ENCODE results near the gene ROBO1. TPM values are rescaled to one million over a fixed set of nuclear protein-coding genes. Genes with fewer than 3 reads are reported as not detected.
"Not testable (repeated sequence)": the region's sequence is repeated elsewhere in the genome, so short reads cannot be mapped to it uniquely, and the experiment has no call there.

Gene ROBO1
- total RNA-seq, 2 donors from 2014 or later = not detected

- Mint-ChIP-seq H3K4me3 (no peak overlapping the region), H3K36me3 (ENCODE audit: low read depth) (no peaks in the 10 kb centered on the region), H3K4me1 (no peaks in the 10 kb centered on the region), H3K27ac (no peak overlapping the region), H3K27me3 (no peaks in the 10 kb centered on the region)
- DNase-seq (no peak), ATAC-seq (no peak)
- no peaks in the 10 kb centered on the region for H3K9me3 ChIP-seq (ENCODE audit: control insufficient read depth, low read length, poor library complexity, severe bottlenecking)
Measured at GRCh38 chr3:79515072-79515471, 252.7 kb downstream of the ROBO1 start.

GRCh38 chr3:79514069-79514468 lies 253.7 kb downstream of the ROBO1 start:
- no peak overlapping the region for H3K4me3 Mint-ChIP-seq
- no peak for DNase-seq
- H3K27ac Mint-ChIP-seq = no peak overlapping the region
- no peaks in the 10 kb centered on the region for H3K36me3 Mint-ChIP-seq (ENCODE audit: low read depth)
- H3K4me1 Mint-ChIP-seq = no peaks in the 10 kb centered on the region
- H3K9me3 ChIP-seq (ENCODE audit: control insufficient read depth, low read length, poor library complexity, severe bottlenecking) = no peaks in the 10 kb centered on the region
- H3K27me3 Mint-ChIP-seq = no peaks in the 10 kb centered on the region
- no peak for ATAC-seq

GRCh38 chr3:79506751-79507150 lies 261.0 kb downstream of the ROBO1 start:
- no peaks in the 10 kb centered on the region for H3K9me3 ChIP-seq (ENCODE audit: control insufficient read depth, low read length, poor library complexity, severe bottlenecking)
- H3K36me3 Mint-ChIP-seq (ENCODE audit: low read depth) = no peaks in the 10 kb centered on the region
- no peaks in the 10 kb centered on the region for H3K27me3 Mint-ChIP-seq
- no peak overlapping the region for H3K4me3 Mint-ChIP-seq
- DNase-seq = no peak
- H3K27ac Mint-ChIP-seq = no peak overlapping the region
- ATAC-seq = no peak
- no peaks in the 10 kb centered on the region for H3K4me1 Mint-ChIP-seq

GRCh38 chr3:79502216-79502681 lies 265.5 kb downstream of the ROBO1 start:
- H3K27ac Mint-ChIP-seq; H3K9me3 ChIP-seq (ENCODE audit: control insufficient read depth, low read length, poor library complexity, severe bottlenecking); H3K27me3 Mint-ChIP-seq; H3K36me3 Mint-ChIP-seq (ENCODE audit: low read depth); ATAC-seq; H3K4me3 Mint-ChIP-seq; H3K4me1 Mint-ChIP-seq; DNase-seq: not testable (repeated sequence)

- no peaks in the 10 kb centered on the region for H3K27me3 Mint-ChIP-seq
- H3K36me3 Mint-ChIP-seq (ENCODE audit: low read depth) = no peaks in the 10 kb centered on the region
- DNase-seq (no peak), ATAC-seq (no peak)
- no peak overlapping the region for H3K4me3 Mint-ChIP-seq
- no peaks in the 10 kb centered on the region for H3K4me1 Mint-ChIP-seq
- no peak overlapping the region for H3K27ac Mint-ChIP-seq
- H3K9me3 ChIP-seq (ENCODE audit: control insufficient read depth, low read length, poor library complexity, severe bottlenecking) = no peaks in the 10 kb centered on the region
Measured at GRCh38 chr3:79497447-79498111, 270.2 kb downstream of the ROBO1 start.

GRCh38 chr3:79491029-79491641 lies 276.7 kb downstream of the ROBO1 start:
- no peaks in the 10 kb centered on the region for H3K27me3 Mint-ChIP-seq
- no peak overlapping the region for H3K27ac Mint-ChIP-seq
- no peak for DNase-seq
- H3K4me3 Mint-ChIP-seq = no peak overlapping the region
- no peaks in the 10 kb centered on the region for H3K4me1 Mint-ChIP-seq
- no peaks in the 10 kb centered on the region for H3K36me3 Mint-ChIP-seq (ENCODE audit: low read depth)
- no peaks in the 10 kb centered on the region for H3K9me3 ChIP-seq (ENCODE audit: control insufficient read depth, low read length, poor library complexity, severe bottlenecking)
- no peak for ATAC-seq

- no peak for ATAC-seq
- DNase-seq = no peak
- Mint-ChIP-seq H3K36me3 (ENCODE audit: low read depth) (no peaks in the 10 kb centered on the region), H3K27me3 (no peaks in the 10 kb centered on the region), H3K27ac (no peak overlapping the region), H3K4me3 (no peak overlapping the region), H3K4me1 (no peaks in the 10 kb centered on the region)
- no peaks in the 10 kb centered on the region for H3K9me3 ChIP-seq (ENCODE audit: control insufficient read depth, low read length, poor library complexity, severe bottlenecking)
Measured at GRCh38 chr3:79490165-79491028, 277.4 kb downstream of the ROBO1 start.

GRCh38 chr3:79488407-79488806 lies 279.4 kb downstream of the ROBO1 start:
- DNase-seq = no peak
- no peaks in the 10 kb centered on the region for H3K9me3 ChIP-seq (ENCODE audit: control insufficient read depth, low read length, poor library complexity, severe bottlenecking)
- Mint-ChIP-seq H3K4me1 (no peaks in the 10 kb centered on the region), H3K36me3 (ENCODE audit: low read depth) (no peaks in the 10 kb centered on the region), H3K27me3 (no peaks in the 10 kb centered on the region), H3K27ac (no peak overlapping the region), H3K4me3 (no peak overlapping the region)
- ATAC-seq = no peak

GRCh38 chr3:79480746-79481145 lies 287.1 kb downstream of the ROBO1 start:
- no peak for DNase-seq
- H3K27me3 Mint-ChIP-seq = no peaks in the 10 kb centered on the region
- H3K9me3 ChIP-seq (ENCODE audit: control insufficient read depth, low read length, poor library complexity, severe bottlenecking) = no peaks in the 10 kb centered on the region
- ATAC-seq = no peak
- no peak overlapping the region for H3K27ac Mint-ChIP-seq
- H3K4me3 Mint-ChIP-seq = no peak overlapping the region
- no peaks in the 10 kb centered on the region for H3K4me1 Mint-ChIP-seq
- no peaks in the 10 kb centered on the region for H3K36me3 Mint-ChIP-seq (ENCODE audit: low read depth)

- Mint-ChIP-seq H3K27me3 (no peaks in the 10 kb centered on the region), H3K4me3 (no peak overlapping the region), H3K36me3 (ENCODE audit: low read depth) (no peaks in the 10 kb centered on the region), H3K4me1 (no peaks in the 10 kb centered on the region), H3K27ac (no peak overlapping the region)
- no peaks in the 10 kb centered on the region for H3K9me3 ChIP-seq (ENCODE audit: control insufficient read depth, low read length, poor library complexity, severe bottlenecking)
- ATAC-seq (no peak), DNase-seq (no peak)
Measured at GRCh38 chr3:79478620-79479019, 289.2 kb downstream of the ROBO1 start.

- Mint-ChIP-seq H3K36me3 (ENCODE audit: low read depth) (no peaks in the 10 kb centered on the region), H3K4me1 (no peaks in the 10 kb centered on the region), H3K27me3 (no peaks in the 10 kb centered on the region), H3K27ac (no peak overlapping the region), H3K4me3 (no peak overlapping the region)
- DNase-seq = no peak
- no peaks in the 10 kb centered on the region for H3K9me3 ChIP-seq (ENCODE audit: control insufficient read depth, low read length, poor library complexity, severe bottlenecking)
- ATAC-seq = no peak
Measured at GRCh38 chr3:79477242-79477641, 290.6 kb downstream of the ROBO1 start.

GRCh38 chr3:79473993-79474392 lies 293.8 kb downstream of the ROBO1 start:
- no peaks in the 10 kb centered on the region for H3K9me3 ChIP-seq (ENCODE audit: control insufficient read depth, low read length, poor library complexity, severe bottlenecking)
- ATAC-seq (no peak), DNase-seq (no peak)
- H3K27ac Mint-ChIP-seq = no peak overlapping the region
- H3K27me3 Mint-ChIP-seq = no peaks in the 10 kb centered on the region
- H3K36me3 Mint-ChIP-seq (ENCODE audit: low read depth) = no peaks in the 10 kb centered on the region
- H3K4me1 Mint-ChIP-seq = no peaks in the 10 kb centered on the region
- no peak overlapping the region for H3K4me3 Mint-ChIP-seq

GRCh38 chr3:79467721-79468120 lies 300.1 kb downstream of the ROBO1 start:
- no peak for ATAC-seq
- no peak overlapping the region for H3K4me3 Mint-ChIP-seq
- no peaks in the 10 kb centered on the region for H3K9me3 ChIP-seq (ENCODE audit: control insufficient read depth, low read length, poor library complexity, severe bottlenecking)
- no peaks in the 10 kb centered on the region for H3K36me3 Mint-ChIP-seq (ENCODE audit: low read depth)
- no peaks in the 10 kb centered on the region for H3K4me1 Mint-ChIP-seq
- no peak for DNase-seq
- H3K27me3 Mint-ChIP-seq = no peaks in the 10 kb centered on the region
- no peak overlapping the region for H3K27ac Mint-ChIP-seq
